ENCODE data around the gene INPP5D.
"Not testable (repeated sequence)": the region's sequence is repeated elsewhere in the genome, so short reads cannot be mapped to it uniquely, and the experiment has no call there.

The INPP5D gene

DNA sequence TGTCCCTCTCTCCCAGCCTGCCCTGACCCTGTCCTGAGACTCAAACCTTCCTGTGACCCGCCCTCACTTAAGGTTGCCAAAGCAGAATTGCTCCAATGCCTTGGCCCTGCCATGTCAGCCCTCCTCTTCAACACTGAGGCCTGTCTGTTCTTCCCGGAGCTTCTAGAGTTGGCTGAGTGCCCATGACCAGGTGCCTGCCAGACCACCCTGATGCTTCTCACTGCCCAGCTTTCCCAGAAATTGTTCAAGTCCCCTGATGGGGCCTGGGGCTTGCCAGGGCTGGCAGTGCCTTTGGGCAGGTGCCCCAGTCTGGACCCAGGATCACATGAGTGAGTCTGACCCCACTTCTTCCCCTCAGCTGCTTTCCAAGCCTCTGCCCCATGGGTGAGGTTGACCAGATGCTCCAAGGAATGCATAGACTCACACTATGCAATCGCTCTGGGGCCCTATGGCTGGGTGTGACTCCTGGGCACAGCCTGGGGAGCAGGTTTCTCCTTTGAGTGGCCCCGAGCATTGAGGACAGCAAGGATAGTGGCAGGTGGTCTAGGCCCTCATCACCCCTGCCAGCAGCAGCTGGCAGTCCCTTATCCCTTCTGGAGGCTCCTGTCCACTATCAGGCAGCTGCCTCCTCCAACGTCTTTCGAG, 3.1 kb upstream of the INPP5D start:
- no peak for DNase-seq

DNA sequence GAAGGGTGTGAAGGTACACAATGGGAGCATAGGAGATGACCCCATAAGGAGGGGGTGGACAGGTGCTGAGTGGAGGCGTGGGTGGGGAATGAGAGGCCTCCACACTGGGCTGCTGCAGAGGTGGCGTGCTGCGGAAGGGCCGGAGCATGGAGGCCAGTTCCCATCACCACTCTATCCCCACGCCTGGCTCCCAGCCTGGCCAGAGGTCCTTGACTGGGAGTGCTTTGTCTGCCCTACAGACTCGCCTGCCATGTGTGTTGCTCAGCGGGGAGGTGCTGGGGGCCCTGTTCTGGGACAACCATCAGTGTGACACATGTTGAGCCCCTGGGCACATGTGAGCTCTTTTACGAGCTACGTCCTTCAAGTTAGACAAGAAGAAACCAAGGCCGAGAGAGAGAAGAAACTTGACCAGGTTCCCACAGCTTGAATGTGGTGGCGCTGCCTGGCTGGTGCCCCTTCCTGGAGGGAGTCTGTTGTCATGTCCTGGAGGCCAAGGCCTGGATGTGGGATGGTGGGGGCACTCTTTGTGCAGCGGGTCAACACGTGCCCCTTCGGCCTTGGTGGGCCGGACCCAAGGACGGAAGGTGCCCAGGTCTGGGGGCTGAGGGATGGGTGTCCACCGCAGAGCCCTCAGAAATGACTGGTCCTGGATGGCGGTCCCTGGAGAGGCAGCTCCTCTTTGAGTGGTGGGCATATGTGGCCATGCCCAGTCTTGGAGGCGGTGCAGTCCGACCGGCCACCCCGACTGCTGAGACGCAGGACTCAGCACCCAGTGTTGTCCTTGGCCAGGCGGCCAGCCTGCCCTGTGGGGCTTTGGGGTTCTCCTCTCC, 1.2 kb upstream of the INPP5D start:
- DNase-seq: no peak

DNA sequence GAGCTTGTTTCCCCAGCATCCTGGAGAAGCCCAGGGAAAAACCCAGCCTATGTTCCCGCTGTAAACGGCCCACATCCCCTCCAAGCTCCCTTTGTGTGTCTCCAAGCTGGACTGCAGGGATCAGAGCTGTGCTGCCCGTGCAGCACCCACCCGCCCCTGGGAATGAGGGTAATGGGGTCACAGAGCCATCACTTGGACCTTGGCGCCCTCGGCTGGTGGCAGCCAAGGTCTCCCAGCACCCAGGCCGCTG, 670 bp upstream of the INPP5D start:
- DNase-seq: no peak

DNA sequence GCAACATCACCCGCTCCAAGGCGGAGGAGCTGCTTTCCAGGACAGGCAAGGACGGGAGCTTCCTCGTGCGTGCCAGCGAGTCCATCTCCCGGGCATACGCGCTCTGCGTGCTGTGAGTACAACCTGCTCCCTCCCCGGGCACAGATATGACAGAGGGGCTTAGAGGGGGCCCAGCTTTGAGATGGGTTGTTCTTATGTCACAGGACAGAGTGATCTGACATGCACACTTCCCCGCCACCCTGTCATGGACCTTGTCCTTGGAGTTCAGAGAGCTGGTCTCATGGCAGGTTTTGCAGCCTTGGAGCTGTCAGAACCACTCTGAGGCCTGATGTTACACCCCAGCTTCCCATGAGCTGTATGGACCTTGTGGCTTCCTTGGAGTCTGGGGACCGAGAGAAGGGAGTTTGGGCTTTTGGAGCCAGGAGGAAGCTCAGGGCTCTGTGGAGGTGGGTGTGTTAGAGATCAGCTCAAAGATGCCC, 398 bp downstream of the INPP5D start:
- no peak for DNase-seq

DNA sequence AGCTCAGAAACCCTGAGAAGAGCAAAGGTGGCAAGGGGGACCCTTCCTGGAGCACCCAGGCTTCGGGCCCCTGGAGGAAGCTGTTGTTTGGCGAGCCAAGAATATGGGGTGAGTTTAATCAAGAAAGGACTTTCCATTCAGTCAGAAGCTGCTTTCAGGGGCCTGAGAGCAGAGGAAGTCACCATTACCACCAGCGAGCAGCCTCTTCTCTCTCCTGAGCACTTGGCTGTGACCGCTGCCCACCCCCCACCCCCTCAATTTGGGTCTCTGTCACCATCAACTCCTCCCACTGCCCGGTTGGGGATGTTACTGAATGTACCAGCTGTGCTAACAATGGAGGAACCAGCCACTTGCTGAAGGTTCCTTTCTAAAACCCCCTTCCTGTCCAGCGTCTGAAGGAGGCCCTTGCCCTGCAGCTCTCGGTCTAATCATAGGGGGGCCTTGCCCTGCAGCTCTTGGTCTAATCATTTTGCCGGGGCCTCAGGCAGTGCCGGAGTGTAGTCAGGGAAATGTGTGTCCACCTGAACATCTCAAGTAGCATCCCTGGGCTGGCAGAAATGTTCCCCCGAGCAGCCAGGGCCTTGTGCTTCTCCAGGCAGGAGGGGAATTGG, 943 bp downstream of the INPP5D start:
- no peak for DNase-seq

DNA sequence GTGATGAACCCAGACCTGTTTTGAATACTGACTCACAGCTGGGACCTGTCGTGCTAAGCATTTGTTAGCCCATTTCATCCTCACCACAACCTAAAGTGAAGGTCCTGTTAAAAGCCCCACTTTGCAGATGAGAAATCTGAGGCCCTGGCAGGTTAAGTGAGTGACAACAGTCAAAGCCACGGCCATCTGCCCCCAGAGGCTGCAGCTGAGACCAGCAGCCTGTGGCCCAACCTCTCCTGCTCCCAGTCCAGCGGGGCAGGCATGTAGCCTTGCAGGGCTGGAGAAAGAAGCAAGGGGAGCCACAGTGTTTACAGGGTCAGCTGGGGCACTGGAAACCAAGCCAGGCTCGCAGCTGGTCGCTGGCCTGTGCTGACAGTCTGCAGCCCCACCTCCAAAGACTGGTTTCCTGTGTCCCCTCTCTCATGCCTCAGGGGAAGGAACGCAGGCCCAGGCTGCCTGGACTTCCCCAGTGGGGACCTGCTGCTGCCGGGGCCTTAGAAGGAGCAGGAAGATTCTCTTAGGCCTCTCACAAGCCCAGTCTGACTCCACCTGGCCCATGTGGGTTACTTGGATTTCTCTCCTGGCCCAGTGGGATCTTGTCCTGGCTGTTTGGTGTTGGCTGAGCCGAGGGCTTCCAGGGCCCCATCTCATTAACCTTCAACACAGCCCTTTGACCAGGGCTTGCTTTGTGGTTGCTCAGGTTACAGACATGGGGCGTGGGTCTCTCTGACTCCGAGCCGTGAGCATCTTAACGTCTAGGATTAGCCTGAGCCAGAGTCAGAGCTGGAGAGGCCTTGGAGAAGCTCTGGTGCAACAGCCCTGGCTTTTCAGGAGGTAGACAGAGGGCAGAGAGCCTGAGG, 1.7 kb downstream of the INPP5D start:
- no peak for DNase-seq

DNA sequence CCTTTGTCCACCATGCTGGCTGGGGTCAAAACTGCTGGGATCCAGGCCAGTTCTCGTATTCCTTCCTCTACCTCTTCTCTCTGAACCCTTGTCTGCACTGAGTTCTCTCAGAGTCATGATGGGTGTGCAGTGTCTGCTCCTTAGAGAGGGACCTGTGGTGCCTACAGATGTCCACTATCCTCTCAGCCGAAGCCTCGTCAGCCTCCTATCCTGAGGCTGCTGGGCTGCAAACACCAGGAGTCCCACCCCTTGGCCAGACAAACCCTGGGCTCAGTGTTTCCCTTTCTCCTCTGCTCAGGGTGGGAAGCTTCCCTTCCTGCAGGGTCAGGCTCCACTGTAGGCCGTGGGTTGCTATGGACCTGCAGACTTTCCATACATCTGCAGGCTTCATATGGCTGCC, 2.3 kb downstream of the INPP5D start:
- DNase-seq: no peak

DNA sequence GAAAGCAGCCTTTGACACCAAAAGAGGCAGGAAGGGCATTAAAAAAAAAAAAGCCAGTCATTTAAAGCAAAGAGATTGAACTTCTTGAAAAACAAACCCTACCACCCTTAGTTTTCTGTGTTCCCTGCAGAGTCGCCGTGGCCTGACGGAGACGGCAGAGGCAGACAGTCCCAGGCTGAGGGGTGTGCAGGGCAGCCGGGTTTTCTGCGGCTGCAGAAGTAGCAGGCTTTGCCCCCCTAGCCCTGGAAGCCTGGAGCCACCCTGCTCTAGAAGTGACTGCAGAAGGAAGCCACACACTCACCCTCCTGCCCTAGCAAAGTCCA, 2.8 kb downstream of the INPP5D start:
- no peak for DNase-seq

DNA sequence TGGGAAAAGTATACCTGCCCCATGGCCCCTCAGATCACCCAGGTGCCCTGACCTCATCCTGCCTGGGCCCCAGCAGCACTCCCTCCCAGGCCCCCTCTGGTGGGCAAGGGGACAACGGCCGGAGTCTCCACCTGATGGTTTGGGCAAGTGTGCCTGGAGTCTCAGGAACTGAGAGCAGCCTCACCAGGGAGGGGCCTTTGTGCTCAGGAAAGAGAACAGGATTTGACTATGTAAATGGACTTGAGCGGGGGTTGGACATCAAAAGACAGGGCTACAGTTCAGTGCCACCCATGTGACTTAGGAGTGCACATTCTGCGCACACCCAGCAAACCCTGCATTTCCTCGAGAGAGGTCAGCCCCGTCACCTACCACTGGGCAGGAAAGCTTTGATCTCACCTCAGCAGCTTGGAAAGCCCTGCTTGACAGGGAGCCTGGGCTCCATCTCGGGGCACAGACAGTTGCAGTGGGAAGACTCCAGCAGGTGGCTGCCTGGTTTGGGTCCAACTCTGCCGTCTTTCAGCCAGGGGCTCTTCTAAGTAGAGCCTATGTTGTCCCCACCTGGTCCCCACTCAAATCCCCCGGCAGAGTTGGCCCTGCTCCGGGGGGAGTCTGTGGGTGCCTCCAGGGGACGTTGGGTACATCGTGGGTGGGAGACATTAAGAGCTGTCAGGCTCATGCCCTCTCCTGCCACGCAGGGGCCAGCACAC, 3.3 kb downstream of the INPP5D start:
- no peak for DNase-seq

DNA sequence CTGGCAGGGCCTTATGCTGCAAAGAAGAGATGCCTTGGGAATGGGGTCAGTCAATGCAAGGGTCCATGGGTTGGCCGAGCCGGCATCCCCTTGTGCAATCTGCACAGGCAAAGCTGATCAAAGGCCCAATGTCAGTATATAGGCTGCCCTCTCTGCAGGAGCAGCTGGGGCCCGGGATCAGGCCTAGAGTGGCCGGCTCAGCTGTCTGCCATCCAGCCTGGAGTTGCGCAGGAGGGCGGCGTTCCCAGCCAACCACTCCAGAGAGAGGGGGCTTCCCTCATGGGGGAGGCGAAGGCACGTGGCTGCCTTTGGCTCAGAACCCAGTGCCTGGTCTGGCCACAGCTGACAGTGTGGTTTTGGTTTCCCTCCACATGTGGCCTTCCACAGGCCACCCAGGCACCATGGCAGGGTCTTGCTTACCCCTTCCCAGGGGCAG, 3.9 kb downstream of the INPP5D start:
- DNase-seq: no peak

DNA sequence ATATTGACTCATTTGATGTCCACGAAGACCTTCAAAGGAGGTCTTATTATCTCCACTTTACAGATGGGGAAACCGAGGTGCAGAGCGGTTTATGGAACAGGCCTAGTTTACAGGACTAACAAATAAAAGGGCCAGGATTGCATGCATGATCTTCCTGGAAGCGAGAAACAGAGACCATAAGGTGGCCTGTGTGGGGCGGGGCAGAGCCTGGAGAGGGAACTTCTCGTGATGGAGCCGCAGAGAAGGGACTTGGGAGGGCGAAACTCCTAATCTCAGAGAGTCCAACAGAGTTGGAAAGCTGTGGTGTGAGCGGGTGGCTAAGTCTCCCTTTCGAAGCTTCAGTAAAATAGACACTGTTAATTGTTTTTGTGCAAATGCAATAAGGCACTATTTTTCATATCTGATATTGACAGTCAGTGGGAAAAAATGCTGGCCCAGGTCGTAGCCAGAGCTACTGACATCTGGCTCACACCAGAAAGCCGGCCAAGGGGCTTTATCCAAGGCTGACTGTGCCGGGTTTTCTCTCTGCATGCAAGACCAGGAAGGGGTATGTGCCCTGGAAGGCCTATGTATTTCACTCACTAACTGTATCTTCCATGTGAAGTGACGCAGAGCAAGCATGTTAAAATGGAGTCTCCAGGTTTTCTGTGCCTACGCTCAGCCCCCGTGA, 4.5 kb downstream of the INPP5D start:
- no peak for DNase-seq

DNA sequence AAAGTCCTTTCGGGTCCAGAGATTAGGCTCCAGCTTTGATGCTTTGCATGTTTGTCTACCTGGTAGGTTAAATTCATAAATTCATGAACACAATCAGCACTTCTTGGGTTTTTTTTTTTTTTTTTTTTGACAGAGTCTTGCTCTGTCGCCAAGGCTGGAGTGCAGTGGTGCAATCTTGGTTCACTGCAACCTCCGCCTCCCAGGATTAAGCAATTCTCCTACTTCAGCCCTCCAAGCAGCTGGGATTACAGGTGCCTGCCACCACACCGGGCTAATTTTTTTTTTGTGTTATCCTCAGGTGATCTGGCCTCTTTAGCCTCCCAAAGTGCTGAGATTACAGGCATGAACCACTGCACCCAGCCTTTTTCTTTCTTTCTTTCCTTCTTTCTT, 5.1 kb downstream of the INPP5D start:
- DNase-seq: not testable (repeated sequence)

DNA sequence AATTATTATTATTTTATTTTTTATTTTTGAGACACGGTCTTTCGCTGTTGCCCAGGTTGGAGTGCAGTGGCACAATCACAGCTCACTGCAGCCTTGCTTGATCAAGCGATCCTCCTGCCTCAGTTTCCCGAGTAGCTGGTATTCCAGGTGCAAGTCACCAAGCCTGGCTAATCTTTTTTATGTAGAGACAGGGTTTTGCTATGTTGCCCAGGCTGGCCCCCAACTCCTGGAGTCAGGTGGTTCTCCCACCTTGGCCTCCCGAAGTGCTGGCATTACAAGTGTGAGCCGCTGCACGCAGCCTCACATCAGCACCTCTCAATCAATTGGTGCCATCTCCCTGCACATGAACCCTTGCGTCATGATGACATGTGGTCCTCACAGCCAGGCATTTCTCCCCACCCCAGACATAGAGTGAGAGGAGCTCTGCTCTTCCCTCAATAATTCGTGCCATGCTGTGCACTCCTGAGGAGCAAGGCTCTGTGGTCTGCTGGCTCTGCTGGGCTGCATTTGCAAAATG, 5.9 kb downstream of the INPP5D start:
- DNase-seq: no peak

DNA sequence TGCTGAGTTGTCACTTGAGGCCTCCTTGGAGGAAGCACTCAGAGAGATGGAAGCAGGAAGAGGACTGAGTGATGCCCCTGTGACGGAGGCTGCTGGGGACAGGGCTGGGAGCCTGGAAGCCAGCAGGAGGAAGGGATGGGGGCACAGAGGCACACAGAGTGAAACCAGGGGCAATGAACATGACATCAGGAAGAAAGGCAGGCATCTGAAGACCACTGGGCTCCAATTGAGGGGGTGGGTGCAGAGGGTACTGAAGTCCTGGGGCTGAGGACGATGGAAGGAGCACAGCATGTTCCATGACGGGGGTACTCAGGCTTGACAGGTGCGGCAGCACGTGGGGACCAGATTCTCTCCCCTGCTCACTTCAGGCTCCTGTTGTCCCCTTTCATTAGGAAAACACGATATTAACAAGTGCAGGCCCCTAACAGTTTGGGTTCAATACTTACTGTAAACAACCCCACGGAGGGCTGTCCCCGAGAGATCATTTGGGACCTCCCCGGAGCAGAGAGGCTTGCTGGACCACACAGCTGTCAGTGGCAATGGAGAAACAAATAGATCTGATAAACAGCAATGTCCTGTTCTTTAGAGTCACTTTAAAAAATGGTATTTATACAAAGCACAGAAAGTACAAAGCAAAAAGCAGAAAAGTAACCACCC, 8.7 kb downstream of the INPP5D start:
- DNase-seq: no peak

DNA sequence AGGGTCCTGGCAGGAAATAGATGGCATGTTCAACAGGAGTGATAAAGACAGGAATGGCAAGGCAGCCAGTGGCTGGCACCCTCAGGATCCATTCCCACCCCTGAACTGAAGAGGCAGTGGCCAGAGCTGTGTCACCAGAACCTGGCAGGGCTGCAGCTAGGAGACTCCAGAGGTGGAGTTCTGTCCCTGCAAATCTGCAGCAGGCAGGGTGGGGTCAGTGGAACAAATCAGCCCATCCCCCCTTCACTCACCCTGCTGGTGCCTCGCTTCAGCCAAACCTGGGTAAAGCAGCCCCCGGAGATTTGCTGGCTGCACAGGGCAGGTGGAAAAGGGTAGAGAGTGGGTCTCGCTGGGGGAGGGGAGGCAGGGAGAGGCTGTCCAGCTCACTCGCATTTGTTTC, 12.7 kb downstream of the INPP5D start:
- no peak for DNase-seq

DNA sequence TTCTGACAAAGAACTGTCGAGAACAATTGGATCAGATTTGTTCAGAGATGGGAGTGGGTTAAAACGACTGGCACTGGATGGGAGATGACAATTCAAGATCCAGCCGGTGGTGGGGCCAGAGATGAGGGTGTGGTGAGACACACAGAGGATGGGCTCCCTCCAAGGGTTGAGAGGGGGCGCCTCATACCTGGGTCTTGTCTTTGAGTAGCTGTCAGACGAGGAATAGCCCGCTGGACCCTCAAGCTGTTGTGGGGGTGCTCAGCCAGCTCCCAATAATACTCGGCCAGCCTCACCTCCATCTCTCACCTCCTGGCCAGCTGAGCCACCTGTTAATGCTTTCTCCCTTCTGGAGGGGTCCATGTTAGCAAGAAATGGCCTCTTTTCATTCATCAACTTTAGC, 14.0 kb downstream of the INPP5D start:
- no peak for DNase-seq

DNA sequence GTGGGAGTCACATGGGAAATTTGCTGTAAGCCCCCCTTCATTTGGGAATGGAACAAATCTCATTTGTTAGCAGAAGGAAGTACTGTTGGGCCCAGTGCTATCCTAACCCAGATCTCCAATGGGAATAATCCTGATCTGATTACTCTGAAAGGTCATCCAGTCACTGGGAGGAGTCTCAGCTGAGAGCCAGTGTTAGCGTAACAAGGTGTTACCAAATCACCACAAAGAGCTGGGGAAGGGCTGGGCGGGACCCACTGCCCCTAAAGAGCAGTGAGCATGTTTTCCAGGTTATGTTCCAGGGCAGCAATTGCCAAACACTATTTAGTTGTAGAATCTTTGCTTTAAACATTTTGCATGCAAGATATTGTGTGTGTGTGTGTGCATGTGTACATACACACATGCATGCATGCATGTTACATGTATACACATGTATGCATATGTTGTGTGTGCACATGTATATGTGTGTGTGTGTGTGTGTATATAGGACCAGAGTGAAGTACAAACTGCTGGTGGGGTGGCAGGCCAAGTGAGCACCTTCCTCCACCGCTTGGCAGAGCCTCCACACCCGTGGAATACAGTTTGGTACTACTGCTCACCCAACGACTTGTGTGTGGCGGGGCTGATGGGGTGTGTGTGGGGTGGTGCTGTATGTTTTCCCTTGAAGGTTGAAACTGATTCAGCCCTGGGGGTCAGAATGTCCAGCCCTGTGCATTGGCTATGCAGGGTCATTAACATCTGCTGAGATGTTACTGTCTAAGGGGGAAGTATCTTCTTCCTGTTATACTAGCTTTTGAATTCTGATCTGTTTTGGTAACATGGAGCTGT, 15.2 kb downstream of the INPP5D start:
- DNase-seq: no peak

DNA sequence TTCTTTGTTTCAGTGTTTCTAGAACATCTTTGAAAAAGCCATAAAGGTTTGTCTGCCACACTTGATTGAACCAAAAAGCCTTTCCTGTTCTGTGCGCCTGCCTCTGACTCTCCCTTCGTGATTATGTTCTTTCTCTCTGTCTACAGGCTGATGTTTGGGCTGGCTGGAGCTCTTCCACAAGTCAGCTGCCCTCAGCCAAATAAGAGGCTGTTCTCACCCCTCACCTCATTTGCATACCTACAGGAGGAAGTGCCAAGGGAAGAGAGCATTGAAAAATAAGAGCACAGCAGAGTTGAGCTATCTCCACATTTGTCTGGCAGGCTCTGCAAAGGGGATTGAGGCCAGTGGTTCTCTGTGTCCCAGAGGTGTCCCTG, 15.8 kb downstream of the INPP5D start:
- DNase-seq: no peak

DNA sequence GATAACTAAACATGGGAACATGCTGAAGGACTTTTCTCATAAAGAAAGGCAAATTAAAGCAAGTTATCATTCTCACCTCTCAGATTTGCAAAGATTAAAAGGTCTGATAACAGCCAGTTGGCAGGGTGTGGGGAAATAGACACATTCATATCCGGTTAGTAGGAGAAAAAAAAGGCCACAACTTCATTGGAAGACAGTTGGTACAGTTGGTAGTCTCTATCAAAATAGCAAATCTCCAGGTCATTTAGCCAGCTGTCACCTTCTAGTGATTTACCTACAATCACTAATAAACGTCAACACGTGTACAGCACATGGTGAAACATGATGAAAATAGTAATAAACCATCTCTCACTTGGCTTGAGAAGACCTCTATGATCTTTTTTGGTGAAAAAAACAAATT, 16.6 kb downstream of the INPP5D start:
- DNase-seq: no peak

DNA sequence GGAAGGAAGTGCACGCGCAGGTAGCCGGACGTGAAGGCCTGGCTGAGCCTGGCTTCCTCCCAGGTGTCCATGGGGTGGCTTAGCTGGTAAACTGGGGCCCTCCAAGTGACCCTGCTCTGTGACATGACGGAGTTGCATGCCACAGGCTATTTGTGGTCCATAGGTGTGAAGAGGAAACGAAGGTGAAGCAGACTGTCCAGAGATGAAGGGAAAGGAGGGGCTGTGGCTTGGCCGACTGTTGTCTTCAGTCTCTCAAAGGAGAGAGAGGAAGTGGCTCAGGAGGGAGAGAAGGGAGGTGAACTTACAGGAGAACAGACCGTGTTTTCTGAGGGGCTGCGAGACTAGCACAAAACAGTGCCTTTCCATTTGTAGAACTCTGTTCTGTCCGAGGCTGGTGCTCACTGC, 19.3 kb downstream of the INPP5D start:
- DNase-seq: no peak

Measured in NCI-H1092 (cell line).